H1 (cell line): Measurements from ENCODE around the gene MAGI2. TPM values are rescaled to one million over a fixed set of nuclear protein-coding genes. Genes with fewer than 3 reads are reported as not detected.

ENCODE experiments used
- CTCF ChIA-PET: fragments of 300-600 bp; sonication (Branson Sonifier 250); formaldehyde crosslinking; loops from one replicate; lab custom pipeline; 2021; ENCODE audit not compliant: partially characterized antibody; lab: Charles Lee
- POLR2A ChIA-PET: fragments of 300-600 bp; sonication (Branson Sonifier 250); formaldehyde crosslinking; loops from one replicate; lab custom pipeline; 2021; ENCODE audit warnings: inconsistent platforms; ENCODE audit not compliant: partially characterized antibody; lab: Charles Lee
- DNase-seq, 2 experiments: peaks; one replicate each; pipeline versions ENCODE4 v3.0.0 to v3.0.0-alpha.2; 2010 to 2022; ENCODE audit warnings: low spot score in 2 of 2, low read depth in 1 of 2, mixed read lengths in 1 of 2
- FAIRE-seq: peaks from 2 replicates; lab custom pipeline; 2011; peaks lifted over from hg19 to GRCh38; lab: Jason Lieb, UNC
- H2AFZ ChIP-seq: 2 replicates; pipeline ENCODE4 v1.8.1; 2012; ENCODE audit warnings: low read length, inconsistent platforms
- H2AK5ac ChIP-seq: 2 replicates; pipeline ENCODE4 v1.6.1; 2013; ENCODE audit warnings: low read depth, low read length
- H2BK120ac ChIP-seq: replicated peaks from 2 replicates; pipeline ENCODE3; 2013; ENCODE audit warnings: low read depth, low read length, inconsistent platforms
- H2BK12ac ChIP-seq: 2 replicates; pipeline ENCODE4 v1.6.1; 2013; ENCODE audit warnings: low read depth, low read length
- H2BK15ac ChIP-seq: 2 replicates; pipeline ENCODE4 v1.6.1; 2013; ENCODE audit warnings: low read length
- H2BK20ac ChIP-seq: 2 replicates; pipeline ENCODE4 v1.6.1; 2013; ENCODE audit warnings: low read length
- H2BK5ac ChIP-seq: 2 replicates; pipeline ENCODE4 v1.6.1; 2013; ENCODE audit warnings: low read depth, low read length
- H3K14ac ChIP-seq: 2 replicates; pipeline ENCODE4 v1.6.1; 2013; ENCODE audit warnings: inconsistent platforms; ENCODE audit not compliant: insufficient read length
- H3K18ac ChIP-seq: 2 replicates; pipeline ENCODE4 v1.6.1; 2013; ENCODE audit warnings: low read length; ENCODE audit errors: extremely low read depth
- H3K23ac ChIP-seq: 2 replicates; pipeline ENCODE4 v1.6.1; 2013; ENCODE audit warnings: inconsistent platforms; ENCODE audit not compliant: insufficient read length
- H3K23me2 ChIP-seq: 2 replicates; pipeline ENCODE4 v1.6.1; 2013; ENCODE audit warnings: low read depth, low read length
- H3K27ac ChIP-seq: 2 replicates; pipeline ENCODE4 v1.6.1; 2011; ENCODE audit warnings: low read depth, low read length, inconsistent platforms
- H3K27me3 ChIP-seq, 4 experiments: replicated peaks in 1 of 4; 1 replicate in 1 of 4; 2 replicates in 3 of 4; pipeline versions ENCODE4 v1.6.1 to v1.8.1; 2011 to 2013; ENCODE audit warnings: low read length in 3 of 4, mild to moderate bottlenecking in 3 of 4, inconsistent platforms in 2 of 4, mixed read lengths in 2 of 4, moderate library complexity in 1 of 4; ENCODE audit not compliant: control insufficient read depth in 3 of 4, insufficient read depth in 3 of 4; ENCODE audit errors: extremely low read depth in 1 of 4
- H3K36me3 ChIP-seq, 4 experiments: 2 replicates each; pipeline versions ENCODE4 v1.6.1 to v1.8.1; 2011 to 2013; ENCODE audit warnings: mild to moderate bottlenecking in 4 of 4, low read length in 3 of 4, moderate library complexity in 2 of 4, control low read depth in 1 of 4, inconsistent platforms in 1 of 4; ENCODE audit not compliant: insufficient read depth in 4 of 4, control insufficient read depth in 2 of 4
- H3K4ac ChIP-seq: replicated peaks from 2 replicates; pipeline ENCODE3; 2013; ENCODE audit warnings: low read length, low read depth, mixed read lengths, inconsistent platforms; ENCODE audit not compliant: insufficient read length
- H3K4me1 ChIP-seq, 4 experiments: replicated peaks in 1 of 4; 1 replicate in 1 of 4; 2 replicates in 3 of 4; pipeline versions ENCODE4 v1.6.1 to v1.8.1; 2011 to 2013; ENCODE audit warnings: low read length in 3 of 4, inconsistent platforms in 2 of 4, mixed read lengths in 1 of 4; ENCODE audit not compliant: insufficient read depth in 4 of 4, control insufficient read depth in 3 of 4
- H3K4me2 ChIP-seq, 2 experiments: 2 replicates each; pipeline versions ENCODE4 v1.6.1 to v1.8.1; 2011 to 2013; ENCODE audit warnings: low read depth in 2 of 2, low read length in 2 of 2, control low read depth in 1 of 2, inconsistent platforms in 1 of 2, mild to moderate bottlenecking in 1 of 2; ENCODE audit not compliant: insufficient read depth in 1 of 2
- H3K4me3 ChIP-seq, 4 experiments: fragments of 200-600, 300-600 bp in 1 of 4; sonication (generic), shearing (Covaris generic), sonication (Bioruptor Twin) in 1 of 4; 2 replicates each; pipeline versions ENCODE4 v1.5.1 to v1.8.1; 2011 to 2016; ENCODE audit warnings: low read length in 4 of 4, low read depth in 3 of 4, control low read depth in 2 of 4, inconsistent platforms in 2 of 4, mild to moderate bottlenecking in 2 of 4, mixed read lengths in 1 of 4, moderate library complexity in 1 of 4; ENCODE audit not compliant: insufficient read depth in 2 of 4; ENCODE audit errors: extremely low read depth in 1 of 4
- H3K56ac ChIP-seq: replicated peaks from 2 replicates; pipeline ENCODE3; 2013; ENCODE audit warnings: low read depth, mild to moderate bottlenecking, mixed read lengths, low read length, inconsistent platforms; ENCODE audit not compliant: insufficient read length
- H3K79me1 ChIP-seq: 2 replicates; pipeline ENCODE4 v1.6.1; 2013; ENCODE audit warnings: low read depth, low read length, control low read depth
- H3K79me2 ChIP-seq, 2 experiments: 2 replicates each; pipeline versions ENCODE4 v1.6.1 to v1.8.1; 2012 to 2013; ENCODE audit warnings: low read length in 2 of 2, mild to moderate bottlenecking in 2 of 2, inconsistent platforms in 1 of 2; ENCODE audit not compliant: insufficient read depth in 2 of 2, control insufficient read depth in 1 of 2
- H3K9ac ChIP-seq, 4 experiments: replicated peaks in 1 of 4; 1 replicate in 1 of 4; 2 replicates in 3 of 4; pipeline versions ENCODE4 v1.6.1 to v1.8.1; 2011 to 2013; ENCODE audit warnings: low read depth in 3 of 4, low read length in 3 of 4, control low read depth in 2 of 4, mild to moderate bottlenecking in 2 of 4, moderate library complexity in 2 of 4, inconsistent platforms in 1 of 4; ENCODE audit errors: extremely low read depth in 1 of 4
- H3K9me3 ChIP-seq, 2 experiments: 2 replicates each; pipeline versions ENCODE4 v1.6.1 to v1.8.1; 2012 to 2013; ENCODE audit warnings: mild to moderate bottlenecking in 2 of 2, moderate library complexity in 2 of 2, control low read depth in 1 of 2, inconsistent platforms in 1 of 2, low read depth in 1 of 2, low read length in 1 of 2, mixed read lengths in 1 of 2; ENCODE audit not compliant: insufficient read depth in 2 of 2
- H4K20me1 ChIP-seq, 2 experiments: replicated peaks in 1 of 2; 2 replicates each; pipeline versions ENCODE3 to v1.8.1; 2011 to 2013; ENCODE audit warnings: inconsistent platforms in 2 of 2, low read length in 2 of 2, mild to moderate bottlenecking in 1 of 2; ENCODE audit not compliant: insufficient read depth in 2 of 2, control insufficient read depth in 1 of 2
- H4K5ac ChIP-seq: 2 replicates; pipeline ENCODE4 v1.6.1; 2013; ENCODE audit warnings: low read length, low read depth, mixed read lengths, inconsistent platforms; ENCODE audit not compliant: insufficient read length
- H4K8ac ChIP-seq: 2 replicates; pipeline ENCODE4 v1.8.0; 2013; ENCODE audit warnings: mild to moderate bottlenecking, moderate library complexity, low read length, inconsistent platforms; ENCODE audit not compliant: insufficient read depth; ENCODE audit errors: extremely low read depth
- H4K91ac ChIP-seq: replicated peaks from 2 replicates; pipeline ENCODE3; 2013; ENCODE audit warnings: low read length, mixed read lengths, inconsistent platforms; ENCODE audit not compliant: insufficient read length
- BACH1 ChIP-seq: IDR thresholded peaks from 2 replicates; pipeline ENCODE4 v1.6.1; 2012; ENCODE audit warnings: low read length, improper control_type of control experiment
- CBX8 ChIP-seq: fragments of 300-800, 300-1000 bp; sonication (generic); IDR thresholded peaks from 2 replicates; pipeline ENCODE4 v1.7.1; 2016; ENCODE audit warnings: low read depth, low read length, borderline replicate concordance
- CEBPB ChIP-seq: IDR thresholded peaks from 2 replicates; pipeline ENCODE4 v1.6.1; 2012; ENCODE audit warnings: low read depth, low read length
- CHD1 ChIP-seq: IDR thresholded peaks from 2 replicates; pipeline ENCODE4 v1.6.1; 2012; ENCODE audit warnings: low read depth, low read length, improper control_type of control experiment
- CREB1 ChIP-seq: IDR thresholded peaks from 2 replicates; pipeline ENCODE4 v1.6.1; 2012; ENCODE audit warnings: inconsistent platforms
- EGR1 ChIP-seq: IDR thresholded peaks from 2 replicates; pipeline ENCODE4 v1.6.1; 2011; ENCODE audit warnings: low read depth, low read length, borderline replicate concordance
- GABPA ChIP-seq: IDR thresholded peaks from 2 replicates; pipeline ENCODE4 v1.6.1; 2011; ENCODE audit warnings: mild to moderate bottlenecking, low read length, moderate library complexity, borderline replicate concordance; ENCODE audit not compliant: insufficient read depth
- GTF2F1 ChIP-seq: IDR thresholded peaks from 2 replicates; pipeline ENCODE4 v1.6.1; 2012; ENCODE audit warnings: low read depth, low read length, improper control_type of control experiment, borderline replicate concordance
- JUN ChIP-seq: IDR thresholded peaks from 2 replicates; pipeline ENCODE4 v1.6.1; 2011; ENCODE audit warnings: low read depth, mild to moderate bottlenecking, improper control_type of control experiment, low read length
- KDM5A ChIP-seq: fragments of 200-600 bp; IDR thresholded peaks from 2 replicates; pipeline ENCODE4 v1.7.1; 2012; ENCODE audit warnings: mild to moderate bottlenecking, low read length, inconsistent platforms, mixed read lengths
- MAFK ChIP-seq: IDR thresholded peaks from 2 replicates; pipeline ENCODE4 v1.6.1; 2012; ENCODE audit warnings: low read depth, mild to moderate bottlenecking, improper control_type of control experiment, low read length
- RAD21 ChIP-seq, 2 experiments: IDR thresholded peaks in 1 of 2; conservative IDR thresholded peaks in 1 of 2; 2 replicates each; pipeline ENCODE4 v1.6.1; 2011; ENCODE audit warnings: low read depth in 2 of 2, low read length in 2 of 2, improper control_type of control experiment in 1 of 2, inconsistent platforms in 1 of 2, mild to moderate bottlenecking in 1 of 2, moderate library complexity in 1 of 2
- SIX5 ChIP-seq: IDR thresholded peaks from 2 replicates; pipeline ENCODE4 v1.6.1; 2011; ENCODE audit warnings: mild to moderate bottlenecking, low read depth, low read length
- SP1 ChIP-seq: IDR thresholded peaks from 2 replicates; pipeline ENCODE4 v1.6.1; 2011; ENCODE audit warnings: low read depth, low read length
- TAF1 ChIP-seq: IDR thresholded peaks from 2 replicates; pipeline ENCODE4 v1.6.1; 2011; ENCODE audit warnings: mild to moderate bottlenecking, low read depth, low read length
- TAF7 ChIP-seq: optimal IDR thresholded peaks from 2 replicates; pipeline ENCODE3; 2011; ENCODE audit warnings: low read depth, mild to moderate bottlenecking, inconsistent platforms, low read length, moderate library complexity, borderline replicate concordance
- WGBS, 2 experiments: shearing (Covaris generic) in 1 of 2; methylation state at CpG; one replicate each; pipeline versions ENCODE4 v1.1.6 to v1.1.7; 2013 to 2015; ENCODE audit warnings: low lambda C conversion rate in 2 of 2, mixed read lengths in 2 of 2, inconsistent platforms in 1 of 2, low coverage in 1 of 2, missing lambda C conversion rate in 1 of 2; ENCODE audit not compliant: insufficient replicate concordance in 2 of 2, insufficient coverage in 1 of 2, insufficient read length in 1 of 2; ENCODE audit errors: extremely low coverage in 1 of 2, missing lambda C conversion rate in 1 of 2; 5-methylcytosine and 5-hydroxymethylcytosine counted together
- polyA plus RNA-seq, 7 experiments: library from polyadenylated mRNA; depleted of rRNA in 3 of 7; stranded (reverse) in 5 of 7; unstranded in 2 of 7; fragments of >200 nt in 5 of 7; fragments of 200-250 nt in 2 of 7; gene quantifications; 1 replicate in 5 of 7; 2 replicates in 1 of 7; 4 replicates in 1 of 7; pipeline versions ENCODE4 v1.2.1 to v1.2.3, GENCODE V29; 2011 to 2013; ENCODE audit warnings: missing spikeins in 2 of 7, mixed read lengths in 2 of 7
- total RNA-seq: library from RNA; stranded (reverse); fragmentation: NEBNext Ultra II Directional; extraction: Animal tissue kit (Norgen Biotek cat#: 25700); gene quantifications from 2 replicates; pipeline ENCODE4 v1.2.1, GENCODE V29; 2021

MAGI2 gene
- total and polyA plus RNA-seq, 2 of the 8 experiments (the other 6 are each of a cell fraction or from before 2014, with no cell fraction given): 6.0 to 27.3 TPM

GRCh38 chr7:78043159-78043558 is 1410.3 kb downstream of the MAGI2 start:
- no peak overlapping the region for H3K27ac ChIP-seq
- H4K91ac ChIP-seq: no peak overlapping the region
- WGBS, 2 experiments: 78% methylated on average over 2 of the region's 2 CpGs; no CpG with 5 or more reads in 1 of the 2 experiments
- H2BK12ac ChIP-seq: no peak overlapping the region
- H2AK5ac ChIP-seq: no peak overlapping the region
- H3K4me1 ChIP-seq: peaks cover 0 to 14% (median 5%) of the 10 kb centered on the region in 4 experiments; a peak in 4 of 7 replicates
- H2AFZ ChIP-seq: no peak overlapping the region
- no peak overlapping the region for H3K4ac ChIP-seq
- H3K79me1 ChIP-seq: no peaks in the 10 kb centered on the region
- DNase-seq: no peak
- H2BK20ac ChIP-seq: no peak overlapping the region
- no peaks in the 10 kb centered on the region for H3K9me3 ChIP-seq
- H3K56ac ChIP-seq: no peak overlapping the region
- H3K18ac ChIP-seq: no peak overlapping the region
- H4K8ac ChIP-seq: no peak overlapping the region
- peaks cover 2% of the 10 kb centered on the region; the same call in 1 of the 2 replicates for H3K23me2 ChIP-seq
- no peak overlapping the region for H2BK120ac ChIP-seq
- no peak overlapping the region for H3K14ac ChIP-seq
- H2BK15ac ChIP-seq: no peak overlapping the region
- H3K4me2 ChIP-seq: no peak overlapping the region
- H2BK5ac ChIP-seq: no peak overlapping the region
- H3K36me3 ChIP-seq: no peaks in the 10 kb centered on the region
- H4K5ac ChIP-seq: no peak overlapping the region
- no peaks in the 10 kb centered on the region for H3K79me2 ChIP-seq
- no peak overlapping the region for H3K23ac ChIP-seq
- H3K9ac ChIP-seq: no peak overlapping the region
- POLR2A ChIA-PET: no interaction called here
- H4K20me1 ChIP-seq: no peaks in the 10 kb centered on the region
- H3K27me3 ChIP-seq: no peaks in the 10 kb centered on the region
- CTCF ChIA-PET: interaction anchor here (1.6 to 6.5 kb wide), 7 partner anchors 12 to 54 kb away, joined by 5 to 73 read pairs (median 21); no protein-coding TSS in a partner anchor
- H3K4me3 ChIP-seq: no peak overlapping the region
- FAIRE-seq: no peak
- TF ChIP-seq SP1: no peak
- TF ChIP-seq RAD21 (IDR thresholded peaks at IDR 0.05 in 1 of 2, conservative IDR thresholded peaks at IDR 0.05 in 1 of 2; ENCODE audit: low read depth in 2 of 2, low read length in 2 of 2): no peak
- no peak for TF ChIP-seq TAF7
- TF ChIP-seq KDM5A: no peak
- TF ChIP-seq GABPA: no peak
- TF ChIP-seq EGR1: no peak
- TF ChIP-seq CBX8: no peak
- TF ChIP-seq TAF1: no peak
- TF ChIP-seq MAFK: no peak
- TF ChIP-seq BACH1: no peak
- TF ChIP-seq JUN: no peak
- TF ChIP-seq CEBPB: no peak
- no peak for TF ChIP-seq GTF2F1
- no peak for TF ChIP-seq CREB1
- no peak for TF ChIP-seq SIX5
- TF ChIP-seq CHD1: no peak
